HepG2 (cell line): Measurements from ENCODE around the gene C17orf58. TPM values are rescaled to one million over a fixed set of nuclear protein-coding genes. Genes with fewer than 3 reads are reported as not detected.
"Not testable (repeated sequence)": the region's sequence is repeated elsewhere in the genome, so short reads cannot be mapped to it uniquely, and the experiment has no call there.

Experiments used
- ATAC-seq: fragments of 200-7000 bp; cut with Tn5 transposase; 3 replicates; pipeline ENCODE4 v1.9.1; 2020; ENCODE audit warnings: mild to moderate bottlenecking, moderate library complexity
- BruUV-seq: library from RNA; stranded (reverse); fragments of 400-500 nt; replicated peaks from 2 replicates; lab custom pipeline; 2021; lab: Mats Ljungman, UMichigan
- CTCF ChIA-PET: fragments of 300-600 bp; formaldehyde crosslinking; extraction: SDS; loops from one replicate; lab custom pipeline; 2021; ENCODE audit warnings: low total read pairs, inconsistent platforms, low intra/inter-chr PET ratio; lab: Yijun Ruan, JAX
- POLR2A ChIA-PET: fragments of 350-600 bp; sonication (Branson Sonifier 250); formaldehyde crosslinking; loops from one replicate; lab custom pipeline; 2020; ENCODE audit warnings: antibody characterized with exemption, inconsistent platforms; lab: Yijun Ruan, JAX
- DNase-seq: peaks from one replicate; pipeline ENCODE4 v3.0.0-alpha.2; 2015; ENCODE audit warnings: low spot score
- FAIRE-seq: peaks from 3 replicates; lab custom pipeline; 2011; peaks lifted over from hg19 to GRCh38; lab: Jason Lieb, UNC
- H2AFZ ChIP-seq: one replicate; pipeline ENCODE4 v1.6.1; 2011; ENCODE audit warnings: low read length, inconsistent platforms
- H3K27ac ChIP-seq: fragments of 300-600 bp; 3 replicates; pipeline ENCODE4 v1.8.0; 2011; ENCODE audit warnings: mixed run types, mild to moderate bottlenecking, mixed read lengths, low read length, inconsistent platforms; ENCODE audit not compliant: insufficient read depth; ENCODE audit errors: extremely low read length
- H3K27me3 ChIP-seq, 2 experiments: fragments of 200-600 bp in 1 of 2; 2 replicates in 1 of 2; 3 replicates in 1 of 2; pipeline versions ENCODE4 v1.6.0 to v1.8.0; 2011; ENCODE audit warnings: low read length in 2 of 2, mild to moderate bottlenecking in 2 of 2, moderate library complexity in 2 of 2, inconsistent platforms in 1 of 2; ENCODE audit not compliant: insufficient read depth in 2 of 2, control insufficient read depth in 1 of 2
- H3K36me3 ChIP-seq, 2 experiments: fragments of 200-600 bp in 1 of 2; replicated peaks in 1 of 2; 2 replicates in 1 of 2; 3 replicates in 1 of 2; pipeline versions ENCODE4 v1.5.1 to v1.8.0; 2011; ENCODE audit warnings: low read length in 2 of 2, inconsistent platforms in 1 of 2; ENCODE audit not compliant: insufficient read depth in 2 of 2, control insufficient read depth in 1 of 2
- H3K4me1 ChIP-seq: 2 replicates; pipeline ENCODE4 v1.5.1; 2012; ENCODE audit warnings: low read length, inconsistent platforms; ENCODE audit not compliant: insufficient read depth
- H3K4me2 ChIP-seq: 2 replicates; pipeline ENCODE4 v1.6.0; 2011; ENCODE audit warnings: low read depth, low read length, inconsistent platforms
- H3K4me3 ChIP-seq, 3 experiments: fragments of 200-600 bp in 1 of 3; sonication (generic), shearing (Covaris generic) in 1 of 3; replicated peaks in 1 of 3; 2 replicates each; pipeline ENCODE4 v1.5.1; 2011 to 2016; ENCODE audit warnings: low read length in 3 of 3, inconsistent platforms in 2 of 3, low read depth in 2 of 3, mild to moderate bottlenecking in 2 of 3, control low read depth in 1 of 3, mixed read lengths in 1 of 3; ENCODE audit not compliant: insufficient read depth in 1 of 3
- H3K79me2 ChIP-seq: one replicate; pipeline ENCODE4 v1.6.1; 2011; ENCODE audit warnings: low read length, inconsistent platforms; ENCODE audit not compliant: insufficient read depth
- H3K9ac ChIP-seq: 2 replicates; pipeline ENCODE4 v1.6.0; 2011; ENCODE audit warnings: mild to moderate bottlenecking, low read depth, low read length, inconsistent platforms; ENCODE audit not compliant: insufficient read depth
- H3K9me3 ChIP-seq: 2 replicates; pipeline ENCODE4 v1.5.1; 2012; ENCODE audit warnings: mild to moderate bottlenecking, low read length
- H4K20me1 ChIP-seq: 2 replicates; pipeline ENCODE4 v1.6.0; 2011; ENCODE audit warnings: inconsistent platforms, mild to moderate bottlenecking, low read length, moderate library complexity; ENCODE audit not compliant: insufficient read depth
- ADNP ChIP-seq: sonication (generic); formaldehyde crosslinking; IDR thresholded peaks from 2 replicates; pipeline ENCODE4 v1.4.0; 2020; ENCODE audit warnings: missing genetic modification reagents
- CHD4 ChIP-seq: fragments of 200-600 bp; sonication (generic); IDR thresholded peaks from 2 replicates; pipeline ENCODE4 v1.7.0; 2017; ENCODE audit warnings: mild to moderate bottlenecking, low read length, borderline replicate concordance
- FOXA3 ChIP-seq: IDR thresholded peaks from 2 replicates; pipeline ENCODE4 v1.6.1; 2016; ENCODE audit warnings: missing genetic modification reagents, missing compliant biosample characterization
- KDM1A ChIP-seq: IDR thresholded peaks from 2 replicates; pipeline ENCODE4 v1.6.1; 2016; ENCODE audit warnings: missing compliant biosample characterization
- SIX1 ChIP-seq: sonication (generic); formaldehyde crosslinking; IDR thresholded peaks from 2 replicates; pipeline ENCODE4 v1.4.0; 2020; ENCODE audit warnings: missing genetic modification reagents, borderline replicate concordance
- ZBTB38 ChIP-seq: sonication (generic); formaldehyde crosslinking; IDR thresholded peaks from 2 replicates; pipeline ENCODE4 v1.5.1; 2020; ENCODE audit warnings: mild to moderate bottlenecking, missing genetic modification reagents
- ZMYM2 ChIP-seq: sonication (generic); formaldehyde crosslinking; IDR thresholded peaks from 2 replicates; pipeline ENCODE4 v1.8.0; 2022; ENCODE audit warnings: mild to moderate bottlenecking, missing genetic modification reagents
- ZMYM3 ChIP-seq: sonication (generic); formaldehyde crosslinking; IDR thresholded peaks from 2 replicates; pipeline ENCODE4 v1.5.1; 2020; ENCODE audit warnings: mild to moderate bottlenecking, missing genetic modification reagents
- ZNF234 ChIP-seq: sonication (generic); formaldehyde crosslinking; conservative IDR thresholded peaks from 2 replicates; pipeline ENCODE4 v1.5.1; 2020; ENCODE audit warnings: mild to moderate bottlenecking, missing genetic modification reagents
- ZNF605 ChIP-seq: sonication (generic); formaldehyde crosslinking; IDR thresholded peaks from 2 replicates; pipeline ENCODE4 v1.8.0; 2022; ENCODE audit warnings: mild to moderate bottlenecking, missing genetic modification reagents
- WGBS: methylation state at CpG from one replicate; pipeline ENCODE4 v1.1.6; 2017; ENCODE audit warnings: low lambda C conversion rate; 5-methylcytosine and 5-hydroxymethylcytosine counted together
- in situ Hi-C: cut with HindIII; loops from 2 replicates; pipeline ENCODE4 v1.10.0; 2017; ENCODE audit warnings: low pct_unique_long_range_greater_than_20kb; ENCODE audit not compliant: extremely low pct_ligation_motif_present
- intact Hi-C: fragments of 100-400 bp; cut with micrococcal nuclease; formaldehyde crosslinking; loops from one replicate; pipeline ENCODE4 v1.10.0; 2022; ENCODE audit not compliant: unreplicated experiment
- polyA plus RNA-seq, 8 experiments: library from polyadenylated mRNA; depleted of rRNA in 3 of 8; stranded (reverse) in 7 of 8; unstranded in 1 of 8; fragments of >200 nt; fragmentation: Illumina TruSeq in 4 of 8; extraction: Trizol in 4 of 8; gene quantifications; 2 replicates each; pipeline versions ENCODE4 v1.2.1 to v1.2.3, GENCODE V29; 2011 to 2016; ENCODE audit warnings: low read depth in 4 of 8, missing spikeins in 1 of 8, mixed read lengths in 1 of 8; ENCODE audit not compliant: insufficient read depth in 1 of 8
- total RNA-seq, 5 experiments: library from RNA; depleted of rRNA; stranded (reverse); fragments of >200 nt; fragmentation: Illumina TruSeq; extraction: Trizol; gene quantifications; 2 replicates each; pipeline ENCODE4 v1.2.3, GENCODE V29; 2016; ENCODE audit warnings: low read depth in 1 of 5
- TF ChIP-seq, protein P1 (sequence below): sonication (generic); formaldehyde crosslinking; IDR thresholded peaks from 2 replicates; pipeline ENCODE4 v1.9.0; 2021; ENCODE audit warnings: missing genetic modification reagents, borderline replicate concordance
- TF ChIP-seq, protein P2 (sequence below): sonication (generic); formaldehyde crosslinking; IDR thresholded peaks from 2 replicates; pipeline ENCODE4 v1.4.0; 2020; ENCODE audit warnings: missing genetic modification reagents

C17orf58 gene
- total and polyA plus RNA-seq, 2 of the 13 experiments (the other 11 are each of a cell fraction or from before 2014, with no cell fraction given), result 15.6 to 15.8 TPM

DNA sequence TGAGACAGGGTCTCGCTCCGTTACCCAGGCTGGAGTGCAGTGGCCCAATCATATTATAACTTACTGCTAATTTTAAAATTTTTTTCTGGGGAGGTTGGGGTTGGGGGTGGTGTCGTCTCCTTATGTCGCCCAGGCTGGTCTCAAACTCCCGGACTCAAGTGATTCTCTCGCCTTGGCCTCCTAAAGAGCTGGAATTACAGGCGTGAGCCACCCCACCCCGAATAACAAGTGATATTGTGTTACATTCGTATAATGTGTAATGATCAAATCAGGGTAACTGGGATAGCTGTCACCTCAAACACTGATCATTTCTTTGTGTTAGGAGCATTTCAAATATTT, 23.0 kb upstream of the C17orf58 start (continued):
- TF ChIP-seq, protein P1, sequence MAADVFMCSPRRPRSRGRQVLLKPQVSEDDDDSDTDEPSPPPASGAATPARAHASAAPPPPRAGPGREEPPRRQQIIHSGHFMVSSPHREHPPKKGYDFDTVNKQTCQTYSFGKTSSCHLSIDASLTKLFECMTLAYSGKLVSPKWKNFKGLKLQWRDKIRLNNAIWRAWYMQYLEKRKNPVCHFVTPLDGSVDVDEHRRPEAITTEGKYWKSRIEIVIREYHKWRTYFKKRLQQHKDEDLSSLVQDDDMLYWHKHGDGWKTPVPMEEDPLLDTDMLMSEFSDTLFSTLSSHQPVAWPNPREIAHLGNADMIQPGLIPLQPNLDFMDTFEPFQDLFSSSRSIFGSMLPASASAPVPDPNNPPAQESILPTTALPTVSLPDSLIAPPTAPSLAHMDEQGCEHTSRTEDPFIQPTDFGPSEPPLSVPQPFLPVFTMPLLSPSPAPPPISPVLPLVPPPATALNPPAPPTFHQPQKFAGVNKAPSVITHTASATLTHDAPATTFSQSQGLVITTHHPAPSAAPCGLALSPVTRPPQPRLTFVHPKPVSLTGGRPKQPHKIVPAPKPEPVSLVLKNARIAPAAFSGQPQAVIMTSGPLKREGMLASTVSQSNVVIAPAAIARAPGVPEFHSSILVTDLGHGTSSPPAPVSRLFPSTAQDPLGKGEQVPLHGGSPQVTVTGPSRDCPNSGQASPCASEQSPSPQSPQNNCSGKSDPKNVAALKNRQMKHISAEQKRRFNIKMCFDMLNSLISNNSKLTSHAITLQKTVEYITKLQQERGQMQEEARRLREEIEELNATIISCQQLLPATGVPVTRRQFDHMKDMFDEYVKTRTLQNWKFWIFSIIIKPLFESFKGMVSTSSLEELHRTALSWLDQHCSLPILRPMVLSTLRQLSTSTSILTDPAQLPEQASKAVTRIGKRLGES (CRISPR knock-in tag), result 0 out of 2 replicates have a peak, but pooled peaks have one; percentile 2

DNA sequence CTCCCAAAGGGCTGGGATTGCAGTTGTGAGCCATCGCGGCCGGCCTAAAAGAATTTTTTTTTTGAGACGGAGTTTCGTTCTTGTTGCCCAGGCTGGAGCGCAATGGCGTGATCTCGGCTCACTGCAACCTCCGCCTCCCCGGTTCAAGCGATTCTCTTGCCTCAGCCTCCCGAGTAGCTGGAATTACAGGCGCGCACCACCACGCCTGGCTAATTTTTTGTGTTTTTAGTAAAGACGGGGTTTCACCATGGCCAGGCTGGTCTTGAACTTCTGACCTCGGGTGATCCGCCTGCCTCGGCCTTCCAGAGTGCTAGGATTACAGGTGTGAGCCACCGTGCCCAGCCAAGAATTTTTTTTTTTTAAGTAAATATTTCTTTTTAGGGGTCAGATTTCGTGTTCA, 22.2 kb upstream of the C17orf58 start:
- H3K27me3 ChIP-seq, H3K4me3 ChIP-seq, H2AFZ ChIP-seq, H3K9ac ChIP-seq, in situ Hi-C loops, intact Hi-C loops, DNase-seq, ATAC-seq, H4K20me1 ChIP-seq, BruUV-seq, H3K9me3 ChIP-seq, H3K36me3 ChIP-seq, FAIRE-seq, CTCF ChIA-PET, H3K27ac ChIP-seq, H3K79me2 ChIP-seq: not testable (repeated sequence)
- TF ChIP-seq ZMYM2 (CRISPR knock-in tag) (peak; percentile 59), ADNP (peak; percentile 74), SIX1 (CRISPR knock-in tag) (peak; percentile 31; the same call in 1 of the 2 replicates), FOXA3 (0 out of 2 replicates have a peak, but pooled peaks have one; percentile 6), ZMYM3 (CRISPR knock-in tag) (peak; percentile 20; the same call in 1 of the 2 replicates), KDM1A (CRISPR knock-in tag) (0 out of 2 replicates have a peak, but pooled peaks have one; percentile 19), ZBTB38 (CRISPR knock-in tag) (peak; percentile 23; the same call in 1 of the 2 replicates), ZNF234 (0 out of 2 replicates have a peak, but pooled peaks have one; percentile 44), ZNF605 (CRISPR knock-in tag) (0 out of 2 replicates have a peak, but pooled peaks have one; percentile 30), CHD4 (peak; percentile 26; the same call in 1 of the 2 replicates)
- TF ChIP-seq, protein P2, sequence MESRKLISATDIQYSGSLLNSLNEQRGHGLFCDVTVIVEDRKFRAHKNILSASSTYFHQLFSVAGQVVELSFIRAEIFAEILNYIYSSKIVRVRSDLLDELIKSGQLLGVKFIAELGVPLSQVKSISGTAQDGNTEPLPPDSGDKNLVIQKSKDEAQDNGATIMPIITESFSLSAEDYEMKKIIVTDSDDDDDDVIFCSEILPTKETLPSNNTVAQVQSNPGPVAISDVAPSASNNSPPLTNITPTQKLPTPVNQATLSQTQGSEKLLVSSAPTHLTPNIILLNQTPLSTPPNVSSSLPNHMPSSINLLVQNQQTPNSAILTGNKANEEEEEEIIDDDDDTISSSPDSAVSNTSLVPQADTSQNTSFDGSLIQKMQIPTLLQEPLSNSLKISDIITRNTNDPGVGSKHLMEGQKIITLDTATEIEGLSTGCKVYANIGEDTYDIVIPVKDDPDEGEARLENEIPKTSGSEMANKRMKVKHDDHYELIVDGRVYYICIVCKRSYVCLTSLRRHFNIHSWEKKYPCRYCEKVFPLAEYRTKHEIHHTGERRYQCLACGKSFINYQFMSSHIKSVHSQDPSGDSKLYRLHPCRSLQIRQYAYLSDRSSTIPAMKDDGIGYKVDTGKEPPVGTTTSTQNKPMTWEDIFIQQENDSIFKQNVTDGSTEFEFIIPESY (CRISPR knock-in tag), result peak; percentile 27
- Histone ChIP-seq H3K4me2 (0 out of 2 replicates have a peak overlapping the region, but pooled peaks have one; percentile 63), H3K4me1 (peaks cover 54% of the 10 kb centered on the region)
- POLR2A ChIA-PET, result interaction anchor here (0.6 to 1.6 kb wide), 2 partner anchors 9 to 22 kb away, joined by 3 to 6 read pairs; partner anchors contain the start of gene C17orf58
- WGBS, result 69% methylated on average over 21 of the region's 21 CpGs
